GM21529 (cell line): ENCODE measurements around the gene CABP5.

Experiments
- ATAC-seq: cut with Tn5 transposase; IDR thresholded peaks from one replicate; pipeline ENCODE4 v1.9.1; 2021; ENCODE audit not compliant: unreplicated experiment

Gene CABP5

GRCh38 chr19:48033604-48034003, 10.3 kb downstream of the CABP5 start:
- ATAC-seq = no peak

- ATAC-seq = no peak
Measured at GRCh38 chr19:48030073-48030472, 13.8 kb downstream of the CABP5 start.

GRCh38 chr19:48029431-48029830, 14.4 kb downstream of the CABP5 start:
- ATAC-seq = no peak

- ATAC-seq = no peak
Measured at GRCh38 chr19:48025480-48025879, 18.4 kb downstream of the CABP5 start.

DNA sequence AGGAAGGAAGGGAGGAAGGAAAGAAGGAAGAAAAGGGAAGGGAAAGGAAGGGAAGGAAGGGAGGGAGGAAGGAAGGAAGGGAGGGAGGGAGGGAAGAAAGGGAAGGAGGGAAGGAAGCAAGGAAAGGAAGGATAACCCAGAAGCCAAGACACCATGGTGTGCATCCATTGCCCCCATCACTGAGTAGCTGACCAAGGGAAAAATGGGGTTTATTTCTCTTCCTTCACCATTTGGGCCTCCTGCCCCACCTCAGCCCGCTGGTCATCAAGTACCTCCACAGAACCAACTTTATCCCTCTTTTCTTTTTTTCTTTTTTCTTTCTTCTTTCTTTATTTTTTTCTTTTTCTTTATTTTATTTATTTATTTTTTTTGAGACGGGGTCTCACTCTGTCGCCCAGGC, 20.4 kb downstream of the CABP5 start:
- no peak for ATAC-seq

GRCh38 chr19:48023011-48023410, 20.9 kb downstream of the CABP5 start:
- ATAC-seq = no peak

- no peak for ATAC-seq
Measured at GRCh38 chr19:48020686-48021085, 23.2 kb downstream of the CABP5 start.

- ATAC-seq = no peak
Measured at GRCh38 chr19:48010932-48011758, 32.7 kb downstream of the CABP5 start.

- ATAC-seq = no peak
Measured at GRCh38 chr19:48006762-48007161, 37.1 kb downstream of the CABP5 start.

- ATAC-seq = no peak
Measured at GRCh38 chr19:48004236-48004635, 39.6 kb downstream of the CABP5 start.

- ATAC-seq = no peak
Measured at GRCh38 chr19:48000846-48001245, 43.0 kb downstream of the CABP5 start.

DNA sequence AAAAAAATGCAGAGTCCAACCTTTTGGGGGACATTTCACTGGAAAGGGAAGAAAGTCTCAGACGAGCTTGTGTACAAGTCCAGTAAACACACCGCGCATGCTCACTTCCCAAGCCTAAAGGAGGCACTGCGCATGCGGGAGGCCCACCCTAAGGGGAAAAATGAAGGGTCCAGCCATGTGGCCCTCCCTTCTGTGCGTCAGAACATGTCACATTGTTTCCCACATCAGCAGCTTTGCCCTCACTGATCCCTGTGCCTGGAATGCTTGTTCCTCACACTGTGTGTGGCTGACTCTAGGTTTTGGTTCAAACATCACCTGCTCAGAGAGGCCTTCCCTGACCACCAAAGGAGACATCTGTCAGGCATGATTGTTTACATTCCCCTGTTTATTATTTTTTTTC, 45.1 kb downstream of the CABP5 start:
- ATAC-seq = no peak

DNA sequence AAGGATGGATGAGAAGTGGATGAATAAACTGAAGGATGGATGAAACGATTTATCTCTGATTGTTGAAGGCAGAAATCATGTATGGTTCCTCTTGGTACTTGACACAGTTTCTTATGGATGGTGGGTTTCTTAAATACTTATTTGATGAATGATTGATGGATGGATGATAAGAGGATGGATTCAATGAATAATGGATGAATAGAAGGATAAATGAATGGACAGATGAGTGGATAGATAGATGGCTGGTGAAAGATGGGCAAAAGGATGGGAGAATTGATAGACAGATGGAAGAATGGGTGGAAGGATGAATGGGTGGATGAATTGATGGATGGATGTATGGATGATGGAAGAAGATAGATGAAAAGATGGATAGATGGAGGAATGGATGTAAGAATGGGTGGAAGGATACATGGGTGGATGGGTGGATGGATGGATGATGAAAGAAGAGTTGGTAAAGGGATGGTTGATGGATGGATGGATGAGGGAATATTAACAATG, 47.6 kb downstream of the CABP5 start:
- ATAC-seq = no peak

DNA sequence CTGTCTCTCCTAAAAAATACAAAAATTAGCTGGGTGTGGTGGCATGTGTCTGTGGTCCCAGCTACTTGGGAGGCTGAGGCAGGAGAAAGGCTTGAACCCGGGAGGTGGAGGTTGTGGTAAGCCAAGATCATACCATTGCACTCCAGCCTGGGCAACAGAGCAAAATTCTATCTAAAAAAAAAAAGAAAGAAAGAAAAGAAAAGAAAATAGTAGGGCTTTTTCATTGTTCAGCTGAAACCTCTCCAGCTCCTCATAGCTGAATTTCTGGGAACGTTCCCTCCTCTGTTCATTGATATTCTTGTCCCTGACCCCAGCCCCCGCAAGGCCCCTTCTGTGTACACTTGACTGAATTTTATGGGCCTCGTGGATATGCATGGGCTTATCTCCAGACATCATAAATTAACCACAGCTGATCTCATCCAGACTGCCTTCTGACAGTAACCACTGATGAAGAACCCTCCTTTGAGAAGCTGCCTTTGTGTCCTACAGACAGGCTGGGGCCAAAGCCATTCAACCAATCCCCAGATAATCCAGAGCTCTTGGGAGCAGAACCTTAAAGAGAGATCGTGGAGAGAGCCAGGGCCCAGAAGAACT, 49.6 kb downstream of the CABP5 start, which contains the start of gene ELSPBP1:
TSS of gene ELSPBP1 (plus strand) at position 424 of the 594 bp plus-strand sequence. CDS start 14,036 bp downstream, outside the sequence.
- ATAC-seq = no peak

DNA sequence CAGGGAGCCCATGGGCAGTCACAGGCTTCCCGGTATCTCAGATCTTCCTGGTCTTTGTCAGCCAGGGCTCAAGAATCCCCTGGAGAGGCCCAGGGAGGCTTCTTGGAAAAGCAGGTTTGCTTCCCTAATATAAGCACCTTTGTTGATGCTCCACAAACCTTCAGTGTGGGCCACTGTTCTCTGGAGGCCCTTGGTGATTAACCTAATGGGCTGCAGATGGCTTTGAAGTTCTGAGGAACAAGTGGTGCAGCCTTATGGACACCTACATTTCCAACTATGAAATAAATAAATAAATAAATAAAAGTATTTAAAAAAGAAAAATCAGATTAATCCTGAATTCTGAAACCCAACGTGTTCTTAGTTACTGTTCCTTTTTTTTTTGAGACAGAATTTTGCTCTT, 51.8 kb downstream of the CABP5 start, which contains the start of gene BSPH1:
TSS of gene BSPH1 (minus strand) at position 101 of the 400 bp plus-strand sequence. CDS start at position 12, 89 bp downstream.
- no peak for ATAC-seq

GRCh38 chr19:47991191-47991808, 52.6 kb downstream of the CABP5 start:
- ATAC-seq = no peak
